Middle frontal gyrus (tissue), 1 donor: ENCODE data around the gene NDUFS1.
"Not testable (repeated sequence)": the region's sequence is repeated elsewhere in the genome, so short reads cannot be mapped to it uniquely, and the experiment has no call there.

Experiments
- DNase-seq: peaks from one replicate; pipeline ENCODE4 v3.0.0-alpha.2; 2015; ENCODE audit warnings: low spot score; ENCODE audit errors: extremely low spot score

NDUFS1 gene

DNA sequence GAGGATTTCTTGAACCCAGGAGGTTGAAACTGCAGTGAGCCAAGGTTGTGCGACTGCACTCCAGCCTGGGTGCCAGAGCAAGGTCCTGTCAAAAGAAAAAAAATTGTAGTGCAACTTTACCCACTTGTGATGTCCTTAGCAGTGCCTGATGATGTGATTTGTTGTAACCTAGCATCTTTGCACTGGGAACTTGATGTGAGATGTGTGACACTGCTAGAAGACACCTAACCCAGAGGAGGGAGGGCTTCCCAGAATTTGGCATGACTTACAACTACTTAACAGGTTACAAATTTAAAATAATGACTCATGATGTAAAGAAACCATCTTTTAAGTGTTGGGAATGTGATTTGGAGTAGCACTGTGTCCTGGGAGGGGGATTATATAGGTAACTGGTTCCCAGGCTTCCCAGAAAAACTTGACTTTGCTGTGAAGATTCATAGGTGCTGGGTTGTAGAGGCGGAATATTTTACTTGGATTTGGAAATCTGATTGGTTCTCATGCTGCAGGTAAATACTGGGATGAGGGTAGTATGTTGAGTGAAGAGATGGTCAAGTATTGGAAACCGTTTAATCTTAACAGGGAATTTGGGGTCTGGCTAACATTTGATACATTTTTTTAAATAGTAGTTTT lies 4.1 kb upstream of the NDUFS1 start:
- DNase-seq, result no peak

DNA sequence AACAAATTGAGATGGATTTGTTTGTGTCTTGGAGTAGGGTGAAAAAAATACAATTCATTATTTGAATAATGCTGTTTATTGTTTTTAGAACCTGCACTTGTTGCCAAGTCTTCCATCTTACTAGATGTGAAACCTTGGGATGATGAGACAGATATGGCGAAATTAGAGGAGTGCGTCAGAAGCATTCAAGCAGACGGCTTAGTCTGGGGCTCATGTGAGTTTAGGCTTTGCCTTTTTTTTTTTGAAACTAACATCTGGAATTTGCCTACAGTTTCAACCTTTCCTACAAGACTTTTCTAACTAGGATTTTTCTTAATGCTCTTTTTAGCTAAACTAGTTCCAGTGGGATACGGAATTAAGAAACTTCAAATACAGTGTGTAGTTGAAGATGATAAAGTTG lies 3.2 kb upstream of the NDUFS1 start:
- not testable (repeated sequence) for DNase-seq

DNA sequence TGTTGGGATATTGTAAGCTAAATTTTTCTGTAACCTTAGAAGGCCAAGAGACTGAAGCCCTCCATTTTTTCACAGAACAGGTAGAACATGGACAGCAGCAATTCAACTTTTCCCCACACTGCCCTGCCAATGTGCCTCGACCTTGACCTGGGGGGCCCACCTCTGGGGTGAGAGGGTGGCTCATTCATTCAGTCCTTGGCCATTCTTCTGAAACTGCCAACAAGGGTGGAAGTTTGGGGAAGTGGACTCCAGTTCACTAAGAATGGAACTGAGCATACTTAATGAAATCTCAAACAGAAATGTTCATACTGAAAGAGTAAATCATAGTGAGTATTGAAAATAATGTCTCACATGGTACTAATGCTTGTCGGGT lies 1.5 kb upstream of the NDUFS1 start:
- no peak for DNase-seq

DNA sequence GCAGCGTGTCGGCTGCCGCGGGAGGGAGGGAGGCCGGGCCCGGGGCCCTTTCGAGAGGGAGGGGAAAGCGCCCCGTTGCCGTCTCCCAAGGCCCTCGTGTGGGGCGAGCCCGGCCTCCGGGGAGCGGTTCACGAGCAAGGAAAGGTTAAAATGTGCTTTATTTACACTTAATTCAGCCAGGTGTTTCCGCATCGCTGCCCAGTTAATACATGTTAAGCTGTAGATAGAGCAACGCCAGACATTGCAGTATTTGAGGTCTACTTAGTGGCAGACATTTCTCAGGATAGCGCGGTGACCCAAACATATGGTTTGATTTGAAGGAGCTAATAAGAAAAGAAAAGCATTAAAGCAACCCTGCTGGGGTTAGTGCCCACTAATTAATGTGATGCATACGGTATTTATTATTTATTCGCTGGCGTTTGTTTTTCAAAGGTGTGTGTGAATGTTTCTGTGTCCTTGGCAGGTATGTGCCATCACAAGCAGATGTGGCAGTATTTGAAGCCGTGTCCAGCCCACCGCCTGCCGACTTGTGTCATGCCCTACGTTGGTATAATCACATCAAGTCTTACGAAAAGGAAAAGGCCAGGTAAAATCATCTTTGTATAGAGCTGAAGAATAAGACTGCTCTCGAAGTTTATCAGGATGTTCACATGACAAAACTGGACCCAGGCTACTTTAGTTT lies 1.0 kb upstream of the NDUFS1 start:
- DNase-seq, result no peak

DNA sequence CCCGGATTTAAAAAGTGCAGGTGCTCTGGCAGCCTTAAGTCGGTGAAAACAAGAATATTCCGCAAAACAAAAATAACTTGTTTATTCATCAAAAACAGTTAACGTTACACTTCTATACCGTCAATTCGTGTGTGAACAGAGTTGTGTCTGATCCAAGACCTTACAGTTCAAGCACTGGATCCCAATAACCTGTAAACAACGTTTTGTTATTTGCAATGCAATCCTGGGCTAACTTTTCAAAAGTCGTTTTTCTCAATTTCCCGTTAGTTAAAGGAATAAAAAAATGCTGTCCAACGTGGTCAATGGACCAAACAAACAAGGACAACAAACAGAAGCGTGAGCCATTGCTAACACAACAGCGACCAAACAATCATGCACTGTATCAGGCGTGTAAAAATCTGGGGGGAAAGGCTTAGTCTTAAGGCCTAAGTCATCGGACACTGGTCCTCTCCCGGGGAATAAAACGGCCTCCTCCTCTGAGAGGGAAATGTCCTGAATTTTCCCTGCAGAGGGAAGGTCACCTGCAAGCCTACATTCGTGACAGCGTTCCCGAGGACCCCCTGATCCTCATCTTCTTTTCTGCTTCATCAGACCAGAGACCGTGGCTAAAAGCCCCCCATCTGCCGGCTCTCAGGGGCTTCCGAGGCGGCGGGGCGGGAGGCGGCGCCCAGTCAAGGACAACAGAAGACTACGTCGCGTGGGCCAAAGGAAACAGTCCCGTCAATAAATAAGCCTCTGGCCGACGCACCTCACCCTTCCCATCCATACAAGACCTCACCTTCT lies 490 bp downstream of the NDUFS1 start:
- DNase-seq, result peak; percentile 8

DNA sequence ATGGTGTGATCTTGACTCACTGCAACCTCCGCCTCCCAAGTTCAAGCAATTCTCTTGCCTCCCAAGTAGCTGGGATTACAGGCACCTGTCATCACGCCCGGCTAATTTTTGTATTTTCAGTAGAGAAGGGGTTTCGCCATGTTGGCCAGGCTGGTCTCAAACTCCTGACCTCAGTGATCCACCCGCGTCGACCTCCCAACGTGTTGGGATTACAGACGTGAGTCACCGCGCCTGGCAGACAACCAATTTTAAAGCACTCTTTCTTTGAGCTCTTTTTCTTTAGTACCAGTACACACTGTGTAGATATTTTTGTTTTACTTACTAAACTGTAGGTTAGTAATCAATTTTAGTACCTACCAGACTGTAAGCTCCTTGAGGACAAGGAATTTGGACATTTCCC lies 2.2 kb downstream of the NDUFS1 start:
- DNase-seq, result not testable (repeated sequence)

DNA sequence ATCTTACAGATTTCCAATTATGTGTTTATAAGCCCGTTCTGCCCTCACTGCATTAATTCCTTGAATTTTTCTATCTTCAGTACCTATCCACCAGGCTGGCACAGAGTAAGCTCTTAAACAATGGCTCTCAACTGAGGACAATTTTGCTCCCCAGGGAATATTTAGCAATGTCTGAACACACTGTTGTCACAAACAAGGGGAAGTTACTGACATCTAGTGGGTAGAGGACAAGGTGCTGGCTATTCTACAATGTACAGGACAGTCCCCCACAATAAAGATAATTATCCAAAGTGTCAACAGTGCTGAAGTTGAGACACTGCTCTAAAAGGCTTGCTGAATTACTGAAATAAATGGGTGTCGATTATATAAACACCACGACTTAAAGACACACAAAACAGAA lies 5.0 kb downstream of the NDUFS1 start:
- DNase-seq, result no peak

DNA sequence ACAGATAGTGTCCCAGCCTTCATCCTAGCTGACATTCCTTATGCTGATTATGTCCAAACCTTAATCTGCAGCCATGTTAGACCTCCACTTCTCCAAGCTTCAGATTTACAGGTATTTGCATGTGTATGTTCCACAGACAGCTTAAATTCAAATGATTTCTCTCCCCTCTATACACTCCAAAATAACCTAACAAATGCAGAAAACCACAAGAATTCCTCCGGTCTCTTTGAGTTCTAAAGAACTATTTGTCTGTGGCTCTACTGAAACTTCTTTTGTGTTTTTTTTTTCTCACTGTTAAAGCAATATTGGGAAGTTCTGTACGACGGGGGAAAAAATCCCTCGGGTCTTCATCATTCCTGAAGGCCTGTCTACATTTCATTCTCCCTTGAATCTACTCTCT lies 8.6 kb downstream of the NDUFS1 start:
- no peak for DNase-seq

DNA sequence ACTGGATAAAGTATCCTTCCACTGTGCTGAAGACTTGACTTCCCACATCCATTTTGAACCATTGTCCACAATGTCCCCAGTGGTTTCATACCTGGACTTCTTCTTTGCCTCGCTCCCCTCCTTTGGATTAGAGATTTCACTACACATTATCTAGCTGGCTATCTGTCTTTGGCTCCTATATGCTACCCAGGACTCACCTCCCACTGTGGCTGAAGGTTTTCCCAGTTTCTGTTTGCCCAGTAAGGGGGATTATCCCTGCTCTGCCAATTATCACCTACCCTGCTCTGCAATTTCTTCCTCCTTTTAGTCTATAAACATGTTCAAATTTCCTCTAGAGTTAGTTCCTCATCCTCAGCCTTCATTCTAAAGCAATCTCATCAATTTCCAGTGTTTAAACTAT lies 9.1 kb downstream of the NDUFS1 start:
- no peak for DNase-seq

DNA sequence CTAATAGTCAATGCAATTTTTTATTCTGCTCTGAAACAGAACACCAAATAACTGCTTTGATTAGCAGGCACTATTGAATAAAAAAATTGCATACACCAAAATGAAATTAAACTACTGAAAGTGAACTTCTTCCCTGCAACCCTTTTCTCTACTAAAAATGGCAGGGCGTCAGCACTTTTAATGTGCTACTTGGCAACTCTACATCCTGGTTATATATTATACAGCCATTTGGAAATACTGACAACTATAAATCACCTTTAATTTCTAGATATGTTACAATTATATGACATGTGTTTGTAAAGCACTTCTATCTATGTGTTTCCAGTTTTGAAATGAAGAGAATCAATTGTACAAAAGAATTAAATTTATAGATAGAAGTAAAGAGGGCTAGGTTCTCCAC lies 9.9 kb downstream of the NDUFS1 start:
- no peak for DNase-seq

DNA sequence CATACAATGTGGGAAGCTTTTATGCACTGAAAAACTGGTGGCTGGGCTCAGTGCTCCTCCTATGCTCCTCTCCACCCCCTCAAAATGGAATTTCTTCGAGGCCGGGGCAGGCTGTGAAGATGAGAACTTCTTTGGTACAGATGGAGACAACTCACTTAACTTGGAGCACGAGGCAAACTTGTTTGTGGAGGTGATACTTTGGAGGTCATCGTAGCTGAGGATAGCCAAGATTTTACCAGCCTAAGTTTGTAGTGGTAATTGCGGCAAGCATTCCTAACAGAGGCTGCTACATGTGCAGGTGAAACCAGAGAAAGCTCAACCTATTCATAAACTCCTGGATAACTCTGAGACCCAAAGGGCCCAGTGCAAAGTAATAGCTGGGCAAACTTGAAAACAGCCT lies 13.6 kb downstream of the NDUFS1 start:
- DNase-seq, result no peak

DNA sequence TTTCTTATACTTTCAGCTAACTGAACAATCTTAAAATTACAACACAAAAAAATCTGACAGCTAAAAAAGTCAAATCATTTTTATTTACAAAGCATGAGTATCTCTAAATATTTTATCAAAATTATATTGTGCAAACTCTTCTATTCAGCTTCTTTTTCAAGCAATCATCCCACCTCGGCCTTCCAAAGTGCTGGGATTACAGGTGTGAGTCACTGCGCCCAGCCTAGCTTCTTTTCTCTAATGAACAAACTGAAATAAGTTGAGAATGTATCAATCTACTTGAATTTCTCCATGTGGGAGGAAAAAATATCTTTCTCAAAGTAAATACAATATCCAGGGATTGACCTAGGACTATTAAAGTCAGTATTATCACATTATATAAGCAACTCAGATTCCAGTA lies 14.9 kb downstream of the NDUFS1 start:
- DNase-seq, result no peak

DNA sequence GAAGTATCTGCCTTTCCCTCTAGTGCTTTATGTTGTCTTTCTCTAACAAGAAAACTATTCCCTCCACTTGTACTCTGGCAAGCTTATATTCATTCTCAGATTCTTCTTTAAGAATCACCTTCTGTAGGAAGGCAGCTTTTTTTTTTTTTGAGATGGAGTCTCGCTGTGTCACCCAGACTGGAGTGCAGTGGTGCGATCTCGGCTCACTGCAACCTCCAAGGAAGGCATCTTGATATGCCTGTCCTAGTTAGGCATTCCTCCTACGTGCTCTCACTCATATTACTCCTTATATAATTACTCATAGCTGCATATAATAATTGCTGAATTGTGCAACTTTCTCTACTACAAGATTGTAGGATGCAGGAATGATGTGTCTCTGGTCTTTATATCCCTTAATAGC lies 15.8 kb downstream of the NDUFS1 start:
- no peak for DNase-seq

DNA sequence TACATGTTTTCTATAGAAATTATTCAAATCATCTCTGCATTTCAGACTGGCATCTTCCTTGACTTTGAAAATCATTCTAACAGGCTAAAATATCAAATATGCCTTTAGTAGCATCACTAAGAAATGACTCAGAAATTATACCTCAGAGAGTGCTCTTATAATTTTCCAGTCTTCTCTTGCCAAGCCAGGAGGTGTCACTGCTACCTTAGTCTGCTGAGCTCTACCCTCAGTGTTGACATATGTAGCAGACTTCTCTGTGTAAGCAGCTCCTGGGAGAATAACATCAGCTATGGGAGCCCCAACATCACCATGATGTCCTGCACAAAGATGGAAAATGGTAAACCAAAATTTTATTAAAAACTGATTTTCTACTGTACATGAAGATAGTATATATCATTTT lies 31.6 kb downstream of the NDUFS1 start:
- DNase-seq, result no peak

DNA sequence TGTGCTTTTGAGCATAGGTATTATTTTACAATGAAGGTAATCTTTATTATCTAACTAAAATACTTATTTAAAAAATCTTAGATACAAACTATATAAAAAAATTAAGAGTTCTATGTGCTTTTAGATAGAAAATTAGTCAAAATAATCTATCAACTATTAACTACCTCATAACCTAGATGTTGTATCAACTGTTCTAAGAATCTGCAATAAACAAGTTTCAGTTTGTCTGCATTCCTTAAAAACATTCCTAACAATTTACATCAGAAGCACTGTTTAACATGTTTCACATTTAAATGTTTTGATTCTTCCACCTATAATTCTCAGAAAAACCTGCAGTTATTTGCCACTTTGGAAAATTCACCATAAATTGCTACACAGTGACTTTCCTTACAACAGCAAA lies 33.3 kb downstream of the NDUFS1 start:
- DNase-seq, result no peak

DNA sequence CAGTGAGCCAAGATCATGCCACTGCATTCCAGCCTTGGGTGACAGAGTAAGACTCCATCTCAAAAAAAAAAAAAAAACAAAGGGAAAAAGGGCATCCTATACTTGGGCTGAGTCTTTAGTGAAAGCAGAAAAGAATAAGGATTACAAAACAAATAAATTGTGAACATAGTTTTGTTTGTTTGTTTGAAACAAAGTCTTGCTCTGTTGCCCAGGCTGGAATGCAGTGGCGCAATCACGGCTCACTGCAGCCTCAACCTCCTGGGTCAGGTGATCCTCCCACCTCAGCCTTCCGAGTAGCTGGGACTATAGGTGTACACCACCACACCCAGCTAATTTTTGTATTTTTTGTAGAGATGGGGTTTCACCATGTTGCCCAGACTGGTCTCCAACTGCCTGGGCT lies 36.7 kb downstream of the NDUFS1 start:
- DNase-seq, result not testable (repeated sequence)

DNA sequence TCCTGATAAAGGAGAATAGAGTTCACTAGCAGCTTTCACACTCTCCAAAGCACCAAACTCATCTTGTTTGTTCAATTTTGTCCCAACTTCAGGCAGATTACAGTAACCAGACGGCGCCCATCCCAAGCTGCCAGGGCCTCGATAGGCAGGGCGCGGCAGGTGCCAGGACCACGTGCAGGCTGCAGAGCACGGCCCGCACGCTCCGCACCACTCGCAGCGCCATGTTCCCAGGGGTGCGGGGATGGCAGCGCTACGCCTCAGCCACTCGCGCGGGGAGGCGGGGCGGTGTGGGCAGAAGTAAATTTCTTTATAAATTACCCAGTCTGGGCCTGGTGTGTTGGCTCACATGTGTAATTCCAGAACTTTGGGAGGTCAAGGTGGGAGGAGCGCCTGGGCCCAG lies 43.0 kb downstream of the NDUFS1 start:
- no peak for DNase-seq

DNA sequence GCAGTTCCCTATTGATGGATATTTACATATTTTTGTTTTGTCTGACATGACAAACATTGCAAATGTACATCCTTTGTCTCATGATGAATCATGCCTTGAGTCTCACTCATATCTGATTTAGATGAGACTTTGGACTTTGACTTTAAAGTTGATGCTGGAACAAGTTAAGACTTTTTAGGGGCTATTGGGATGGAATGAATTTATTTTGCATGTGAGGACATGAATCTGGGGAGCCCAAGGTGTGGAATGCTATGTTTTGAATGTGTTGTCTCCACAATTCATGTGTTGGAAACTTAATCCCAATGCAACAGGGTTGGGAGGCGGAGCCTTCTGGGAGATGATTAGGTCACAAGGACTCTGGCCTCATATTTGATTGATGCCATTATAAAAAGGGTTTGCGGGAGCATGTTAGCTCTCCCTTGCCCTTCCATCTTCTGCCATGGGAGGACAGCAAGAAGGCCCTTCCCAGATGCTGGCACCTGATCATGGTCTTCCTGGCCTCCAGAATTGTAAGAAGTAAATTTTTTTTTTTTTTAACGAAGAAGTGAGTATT lies 44.1 kb downstream of the NDUFS1 start:
- DNase-seq, result no peak

DNA sequence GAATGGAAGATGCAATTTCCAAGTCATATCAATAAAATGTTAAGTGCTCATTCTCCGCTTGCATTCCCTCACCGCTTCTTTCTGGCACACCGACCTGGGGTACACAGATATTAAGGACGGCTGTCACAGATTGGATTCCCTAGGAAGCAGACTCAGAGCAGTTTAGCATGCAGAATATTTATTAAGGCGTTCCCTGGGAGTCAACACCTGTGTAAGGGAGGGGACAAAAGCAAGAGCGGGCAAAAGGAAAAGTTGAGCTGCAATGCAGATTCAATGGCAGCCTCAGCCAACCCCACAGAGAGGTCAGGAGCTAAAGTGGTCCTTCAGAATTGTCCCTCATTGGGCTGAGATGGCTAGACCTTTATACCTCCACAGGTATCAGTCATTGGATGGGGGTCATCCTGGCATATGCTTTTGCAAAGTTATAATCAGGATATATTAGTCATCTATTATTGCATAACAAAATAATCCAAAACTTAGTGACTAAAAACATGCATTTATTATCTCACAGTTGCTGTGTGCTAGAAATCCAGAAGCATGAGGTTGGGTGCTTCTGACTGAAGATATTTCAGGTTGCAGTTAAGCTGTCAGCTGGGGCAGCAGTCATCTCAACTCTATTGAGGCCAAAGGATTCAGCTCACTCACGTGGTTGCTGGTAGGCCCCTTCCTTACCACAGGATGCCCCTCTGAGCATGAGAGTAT lies 46.2 kb downstream of the NDUFS1 start:
- no peak for DNase-seq

DNA sequence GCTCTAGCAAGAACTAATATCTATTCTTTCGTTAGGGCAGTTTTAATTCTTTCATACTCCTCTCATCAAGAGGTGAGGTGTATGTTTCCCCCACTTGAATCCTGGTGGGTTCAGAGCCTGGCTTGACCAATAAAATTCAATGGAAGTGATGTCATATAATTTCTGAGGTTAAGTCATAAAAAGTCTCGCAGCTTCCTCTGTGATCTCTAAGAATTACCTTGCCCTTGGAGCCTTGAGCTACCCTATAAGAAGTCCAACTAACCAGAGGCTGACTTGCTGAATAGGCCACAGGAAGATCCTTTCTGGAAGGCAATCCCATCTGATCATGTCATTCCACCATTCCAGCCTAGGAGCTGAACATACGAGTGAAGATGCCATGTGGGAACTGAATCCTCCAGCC lies 47.1 kb downstream of the NDUFS1 start:
- no peak for DNase-seq

DNA sequence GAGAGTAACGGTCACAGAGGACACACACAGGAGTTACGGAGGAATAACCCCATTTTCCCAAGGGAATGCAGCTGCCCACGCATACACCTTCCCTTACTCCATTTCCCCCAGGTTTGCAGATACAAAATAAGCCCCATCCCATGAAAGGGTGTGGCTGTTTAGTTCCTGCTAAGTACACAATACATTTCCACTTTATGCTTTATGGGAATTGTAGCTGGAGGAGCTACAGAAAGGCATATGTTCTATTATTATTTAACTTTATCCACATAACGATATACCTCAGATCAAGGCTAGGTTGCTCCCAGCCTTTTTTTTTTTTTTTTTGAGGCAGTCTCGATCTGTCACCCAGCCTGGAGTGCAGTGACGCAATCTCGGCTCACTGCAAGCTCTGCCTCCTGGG lies 50.5 kb downstream of the NDUFS1 start:
- DNase-seq, result no peak

DNA sequence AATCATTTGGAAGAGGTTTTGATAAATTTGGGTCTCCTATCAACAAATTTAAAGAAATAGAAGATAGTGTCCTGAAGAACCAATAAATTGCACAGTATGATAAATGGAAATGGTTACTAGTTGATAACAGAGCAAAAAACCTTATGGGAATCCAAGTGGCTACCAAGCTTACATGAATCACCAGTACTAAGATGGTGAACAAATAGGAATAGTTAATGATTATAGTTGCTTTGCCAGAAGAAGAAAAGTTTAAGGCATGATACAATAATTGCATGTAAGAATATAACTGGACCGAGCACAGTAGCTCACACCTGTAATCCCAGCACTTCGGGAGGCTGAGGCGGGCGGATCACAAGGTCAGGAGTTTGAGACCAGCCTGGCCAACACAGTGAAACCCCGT lies 53.7 kb downstream of the NDUFS1 start:
- DNase-seq, result no peak
